ENCODE data around the gene CD226. TPM values are rescaled to one million over a fixed set of nuclear protein-coding genes. Genes with fewer than 3 reads are reported as not detected.

CD226 gene
- total and polyA plus RNA-seq, 10 of the 15 experiments (the other 5 are each of a cell fraction or from before 2014, with no cell fraction given) = 12.9 to 68.8 (median 47.3) TPM

GRCh38 chr18:69814861-69815385, 132.8 kb downstream of the CD226 start:
- no peaks in the 10 kb centered on the region for H3K4me1 ChIP-seq (ENCODE audit: control insufficient read depth, insufficient read depth, low read length)
- ChIA-PET POLR2A (no interaction called here), SMC1A (ENCODE audit: uncharacterized antibody, unreplicated experiment) (no interaction called here), RAD21 (ENCODE audit: unreplicated experiment) (no interaction called here), CTCF (no interaction called here)
- no peaks in the 10 kb centered on the region for H3K36me3 ChIP-seq (ENCODE audit: control insufficient read depth in 2 of 2, insufficient read depth in 2 of 2, low read length in 1 of 2)
- H2AFZ ChIP-seq (ENCODE audit: control insufficient read depth, low read depth, low read length) = no peak overlapping the region
- WGBS (ENCODE audit: insufficient coverage, insufficient replicate concordance, low lambda C conversion rate, missing lambda C conversion rate) = 51% methylated on average over 4 of the region's 4 CpGs
- in situ Hi-C loops (cut with MboI) (no loop called here), intact Hi-C loops (cut with micrococcal nuclease; ENCODE audit: unreplicated experiment) (no loop called here)
- FAIRE-seq = no peak
- no peaks in the 10 kb centered on the region for H4K20me1 ChIP-seq (ENCODE audit: control insufficient read depth, insufficient read depth)
- no peak overlapping the region for H3K4me3 ChIP-seq
- no peak overlapping the region for H3K9ac ChIP-seq (ENCODE audit: control insufficient read depth, insufficient read depth, low read length)
- no peak for ATAC-seq
- H3K79me2 ChIP-seq (ENCODE audit: control insufficient read depth, insufficient read depth, low read length) = no peaks in the 10 kb centered on the region
- no TSS peak for BruUV-seq (replicated peaks)
- H3K27ac ChIP-seq (ENCODE audit: control insufficient read depth, insufficient read depth) = no peak overlapping the region
- no peaks in the 10 kb centered on the region; the same call in 1 of the 3 replicates for H3K9me3 ChIP-seq (replicated peaks; ENCODE audit: control insufficient read depth, insufficient read depth, low read length)
- no peak overlapping the region for H3K4me2 ChIP-seq (ENCODE audit: control insufficient read depth, insufficient read depth)
- H3K27me3 ChIP-seq (replicated peaks in 1 of 2; ENCODE audit: control insufficient read depth in 2 of 2, insufficient read depth in 2 of 2, low read length in 1 of 2) = no peaks in the 10 kb centered on the region
- no peak for DNase-seq (ENCODE audit: low read depth, low spot score)
- TF ChIP-seq PRDM15 (CRISPR knock-in tag; IDR thresholded peaks at IDR 0.05) (no peak), RELA (IDR thresholded peaks at IDR 0.05; ENCODE audit: borderline replicate concordance, partially characterized antibody) (no peak), JUND (IDR thresholded peaks at IDR 0.05; ENCODE audit: low read depth, low read length) (no peak), CBX5 (IDR thresholded peaks at IDR 0.05; ENCODE audit: low read depth) (no peak), MLLT1 (IDR thresholded peaks at IDR 0.05) (no peak), ZNF384 (IDR thresholded peaks at IDR 0.05; ENCODE audit: borderline replicate concordance, low read depth, low read length) (no peak), TBL1XR1 (IDR thresholded peaks at IDR 0.05; ENCODE audit: low read depth, low read length) (no peak), E2F8 (IDR thresholded peaks at IDR 0.05; ENCODE audit: low read depth, partially characterized antibody) (no peak), ZBTB33 (IDR thresholded peaks at IDR 0.05) (no peak), BMI1 (IDR thresholded peaks at IDR 0.05; ENCODE audit: borderline replicate concordance) (no peak)
